ENCODE data around the gene FAM135A.
"Not testable (repeated sequence)": the region's sequence is repeated elsewhere in the genome, so short reads cannot be mapped to it uniquely, and the experiment has no call there.

The FAM135A gene

GRCh38 chr6:70459699-70460098 lies 46.4 kb downstream of the FAM135A start:
- DNase-seq (ENCODE audit: low read depth) = not testable (repeated sequence)

GRCh38 chr6:70470016-70470415 lies 56.7 kb downstream of the FAM135A start:
- no peak for DNase-seq (ENCODE audit: low read depth)

GRCh38 chr6:70470510-70470909 lies 57.2 kb downstream of the FAM135A start:
- not testable (repeated sequence) for DNase-seq (ENCODE audit: low read depth)

- DNase-seq (ENCODE audit: low read depth) = no peak
Measured at GRCh38 chr6:70474751-70475150, 61.4 kb downstream of the FAM135A start.

GRCh38 chr6:70479236-70479635 lies 65.9 kb downstream of the FAM135A start:
- DNase-seq (ENCODE audit: low read depth) = no peak

GRCh38 chr6:70486638-70487037 lies 73.3 kb downstream of the FAM135A start:
- not testable (repeated sequence) for DNase-seq (ENCODE audit: low read depth)

- DNase-seq (ENCODE audit: low read depth) = no peak
Measured at GRCh38 chr6:70489364-70489763, 76.1 kb downstream of the FAM135A start.

GRCh38 chr6:70494833-70495232 lies 81.5 kb downstream of the FAM135A start:
- no peak for DNase-seq (ENCODE audit: low read depth)

- DNase-seq (ENCODE audit: low read depth) = not testable (repeated sequence)
Measured at GRCh38 chr6:70495790-70496189, 82.5 kb downstream of the FAM135A start.

GRCh38 chr6:70502484-70502883 lies 89.2 kb downstream of the FAM135A start:
- DNase-seq (ENCODE audit: low read depth) = no peak

GRCh38 chr6:70503813-70504465 lies 90.6 kb downstream of the FAM135A start:
- DNase-seq (ENCODE audit: low read depth) = no peak

GRCh38 chr6:70506321-70506720 lies 93.0 kb downstream of the FAM135A start:
- no peak for DNase-seq (ENCODE audit: low read depth)

- DNase-seq (ENCODE audit: low read depth) = no peak
Measured at GRCh38 chr6:70507161-70507560, 93.9 kb downstream of the FAM135A start.

- DNase-seq (ENCODE audit: low read depth) = no peak
Measured at GRCh38 chr6:70508953-70509352, 95.6 kb downstream of the FAM135A start.

- DNase-seq (ENCODE audit: low read depth) = no peak
Measured at GRCh38 chr6:70510600-70510999, 97.3 kb downstream of the FAM135A start.

- DNase-seq (ENCODE audit: low read depth) = no peak
Measured at GRCh38 chr6:70518723-70519122, 105.4 kb downstream of the FAM135A start.

- no peak for DNase-seq (ENCODE audit: low read depth)
Measured at GRCh38 chr6:70520575-70520974, 107.3 kb downstream of the FAM135A start.

GRCh38 chr6:70524721-70525286 lies 111.5 kb downstream of the FAM135A start:
- DNase-seq (ENCODE audit: low read depth) = no peak

GRCh38 chr6:70527071-70527737 lies 113.9 kb downstream of the FAM135A start:
- DNase-seq (ENCODE audit: low read depth) = no peak

GRCh38 chr6:70530023-70530422 lies 116.7 kb downstream of the FAM135A start:
- DNase-seq (ENCODE audit: low read depth) = no peak

GRCh38 chr6:70531133-70531532 lies 117.8 kb downstream of the FAM135A start:
- no peak for DNase-seq (ENCODE audit: low read depth)

GRCh38 chr6:70537266-70537665 lies 124.0 kb downstream of the FAM135A start:
- no peak for DNase-seq (ENCODE audit: low read depth)

- DNase-seq (ENCODE audit: low read depth) = no peak
Measured at GRCh38 chr6:70538376-70538775, 125.1 kb downstream of the FAM135A start.

- DNase-seq (ENCODE audit: low read depth) = no peak
Measured at GRCh38 chr6:70547313-70547712, 134.0 kb downstream of the FAM135A start.
